GM10248 (cell line): ENCODE results near the gene ERC2.
A peak's percentile ranks its signal among the peaks of the same experiment; 100 is the strongest.

Experiments
- CTCF ChIA-PET: fragments of 300-600 bp; sonication (Branson Sonifier 250); formaldehyde crosslinking; extraction: SDS; loops from one replicate; lab custom pipeline; 2021; ENCODE audit warnings: antibody characterized with exemption; lab: Yijun Ruan, JAX
- POLR2A ChIA-PET: fragments of 350-650 bp; sonication (Branson Sonifier 250); formaldehyde crosslinking; extraction: SDS; loops from one replicate; lab custom pipeline; 2020; ENCODE audit warnings: antibody characterized with exemption; lab: Yijun Ruan, JAX
- DNase-seq: peaks from one replicate; pipeline ENCODE4 v3.0.0; 2012; ENCODE audit errors: extremely low spot score
- TF ChIP-seq, protein P1 (sequence below): IDR thresholded peaks from 2 replicates; pipeline ENCODE4 v1.5.1; 2012; ENCODE audit warnings: mild to moderate bottlenecking, low read depth; ENCODE audit errors: extremely low read depth, missing control alignments, control extremely low read depth

ERC2 gene

GRCh38 chr3:56052188-56052587 lies 416.1 kb downstream of the ERC2 start:
- CTCF ChIA-PET, result no interaction called here
- no peak for DNase-seq
- POLR2A ChIA-PET, result no interaction called here
- TF ChIP-seq, protein P1, sequence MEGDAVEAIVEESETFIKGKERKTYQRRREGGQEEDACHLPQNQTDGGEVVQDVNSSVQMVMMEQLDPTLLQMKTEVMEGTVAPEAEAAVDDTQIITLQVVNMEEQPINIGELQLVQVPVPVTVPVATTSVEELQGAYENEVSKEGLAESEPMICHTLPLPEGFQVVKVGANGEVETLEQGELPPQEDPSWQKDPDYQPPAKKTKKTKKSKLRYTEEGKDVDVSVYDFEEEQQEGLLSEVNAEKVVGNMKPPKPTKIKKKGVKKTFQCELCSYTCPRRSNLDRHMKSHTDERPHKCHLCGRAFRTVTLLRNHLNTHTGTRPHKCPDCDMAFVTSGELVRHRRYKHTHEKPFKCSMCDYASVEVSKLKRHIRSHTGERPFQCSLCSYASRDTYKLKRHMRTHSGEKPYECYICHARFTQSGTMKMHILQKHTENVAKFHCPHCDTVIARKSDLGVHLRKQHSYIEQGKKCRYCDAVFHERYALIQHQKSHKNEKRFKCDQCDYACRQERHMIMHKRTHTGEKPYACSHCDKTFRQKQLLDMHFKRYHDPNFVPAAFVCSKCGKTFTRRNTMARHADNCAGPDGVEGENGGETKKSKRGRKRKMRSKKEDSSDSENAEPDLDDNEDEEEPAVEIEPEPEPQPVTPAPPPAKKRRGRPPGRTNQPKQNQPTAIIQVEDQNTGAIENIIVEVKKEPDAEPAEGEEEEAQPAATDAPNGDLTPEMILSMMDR, result no peak

- no peak for DNase-seq
- POLR2A ChIA-PET, result no interaction called here
- CTCF ChIA-PET, result interaction anchor here (1.4 to 2.0 kb wide), 4 partner anchors 9 to 27 kb away, joined by 3 to 7 read pairs (median 4); no protein-coding TSS in a partner anchor
- TF ChIP-seq, protein P1, result no peak
Observed at GRCh38 chr3:56051052-56051451, 417.2 kb downstream of the ERC2 start.

DNA sequence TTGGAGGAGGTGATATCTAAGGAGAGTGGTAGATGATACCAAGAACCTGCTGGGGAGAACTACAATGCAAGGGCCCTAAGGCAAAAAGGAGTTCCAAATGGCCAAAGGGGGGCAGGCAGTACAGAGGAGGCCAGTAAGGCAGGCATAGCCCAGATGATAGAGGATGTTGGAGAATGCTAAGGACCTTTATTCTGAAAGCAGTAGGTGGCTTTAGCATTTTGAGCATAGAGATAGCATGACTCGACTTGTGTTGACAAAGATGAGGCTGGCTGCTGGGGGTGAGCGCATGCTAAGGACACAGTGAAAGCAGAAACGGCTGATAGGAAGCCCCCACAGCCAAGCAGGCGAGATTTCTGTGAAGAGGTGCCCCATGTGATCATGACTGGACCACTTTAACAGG lies 419.3 kb downstream of the ERC2 start:
- ChIA-PET POLR2A (no interaction called here), CTCF (interaction anchor here (1.5 kb wide), 1 partner anchor 15 kb away, joined by 3 read pairs; no protein-coding TSS in a partner anchor)
- TF ChIP-seq, protein P1, result no peak
- no peak for DNase-seq

GRCh38 chr3:56048331-56048730 lies 419.9 kb downstream of the ERC2 start:
- CTCF ChIA-PET, result no interaction called here
- TF ChIP-seq, protein P1, result no peak
- no peak for DNase-seq
- POLR2A ChIA-PET, result no interaction called here

DNA sequence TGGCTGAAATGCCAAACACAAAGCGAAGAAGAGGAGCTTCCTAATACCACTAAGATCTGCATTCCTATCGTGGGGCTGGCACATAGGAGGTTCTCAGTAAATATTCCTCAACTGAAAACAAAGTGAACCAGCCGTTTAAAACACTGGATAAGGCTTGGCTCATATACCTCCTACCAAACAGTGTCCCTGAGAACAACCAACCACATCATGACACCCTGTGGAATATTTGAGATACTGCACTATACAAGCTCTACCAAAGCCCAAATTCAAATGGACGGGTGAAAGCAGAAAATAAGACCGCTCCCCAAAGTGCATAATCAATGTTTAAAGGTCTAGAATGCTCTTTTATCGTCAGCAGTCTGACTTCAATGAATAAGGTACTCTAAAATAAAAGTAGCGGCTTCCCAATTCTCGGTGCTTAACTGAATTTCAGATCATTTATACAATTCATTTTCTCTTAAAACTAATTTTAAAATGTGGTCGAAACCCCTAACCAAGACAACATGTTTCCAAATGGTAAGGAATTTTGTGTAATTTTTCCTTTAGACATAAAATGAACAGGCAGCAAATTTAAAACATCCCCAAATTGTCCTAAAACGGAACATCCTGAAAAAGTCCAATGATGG lies 425.8 kb downstream of the ERC2 start:
- TF ChIP-seq, protein P1, result peak; percentile 8
- ChIA-PET POLR2A (no interaction called here), CTCF (interaction anchor here (1.6 kb wide), 1 partner anchor 8 kb away, joined by 7 read pairs; no protein-coding TSS in a partner anchor)
- no peak for DNase-seq

GRCh38 chr3:56025326-56025725 lies 442.9 kb downstream of the ERC2 start:
- ChIA-PET POLR2A (no interaction called here), CTCF (no interaction called here)
- TF ChIP-seq, protein P1, result no peak
- DNase-seq, result no peak
